CD4-positive, alpha-beta T cell treated with Interferon alpha-2 for 1 hour (primary cell): ENCODE results near the gene TNS3.
"Not testable (repeated sequence)": the region's sequence is repeated elsewhere in the genome, so short reads cannot be mapped to it uniquely, and the experiment has no call there.

Source experiments
- DNase-seq, 2 donors: peaks; one replicate each; pipeline ENCODE4 v3.0.0-alpha.2; 2020 to 2022

The TNS3 gene

DNA sequence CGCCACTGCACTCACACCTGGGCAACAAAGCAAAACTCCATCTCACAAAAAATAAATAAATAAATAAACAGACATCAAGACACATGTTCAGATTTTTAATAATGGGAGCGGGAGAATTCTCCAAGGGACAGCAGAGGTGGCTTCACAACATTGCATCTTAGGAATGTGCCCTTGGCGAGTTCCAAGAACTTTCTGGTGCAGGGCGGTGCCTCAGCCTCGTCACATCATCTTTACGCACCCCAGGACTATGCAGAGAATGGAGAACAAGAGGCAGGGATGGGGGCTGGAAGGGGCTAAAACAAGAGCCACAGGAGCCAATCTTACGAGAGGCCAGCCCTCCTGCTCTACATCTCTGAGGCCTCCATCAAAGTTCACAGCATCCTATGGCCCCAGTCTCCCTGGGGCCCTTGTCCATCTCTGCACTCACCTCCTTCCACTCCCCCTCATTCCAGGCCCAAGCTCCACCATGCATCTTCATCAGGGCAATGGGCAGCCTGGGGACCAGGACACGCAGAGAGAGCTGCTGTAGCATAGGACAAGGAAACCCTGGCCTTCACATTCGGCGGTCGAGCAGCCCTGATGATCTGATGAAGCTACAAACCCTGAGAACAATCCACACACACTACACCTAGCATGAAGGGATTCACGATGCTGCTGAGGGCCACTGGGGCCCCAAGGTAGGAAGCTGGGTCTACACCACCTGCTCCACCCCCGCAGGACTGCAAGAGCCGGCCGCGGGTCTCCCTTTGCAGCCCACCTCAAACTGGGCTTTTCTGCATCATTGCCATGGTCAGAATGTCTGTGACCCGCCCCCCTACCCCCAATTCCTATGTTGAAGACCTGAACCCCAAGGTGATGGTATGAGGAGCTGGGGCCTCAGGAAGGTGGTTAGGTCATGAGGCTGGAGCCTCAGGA lies 22.3 kb downstream of the TNS3 start:
- DNase-seq, result no peak

DNA sequence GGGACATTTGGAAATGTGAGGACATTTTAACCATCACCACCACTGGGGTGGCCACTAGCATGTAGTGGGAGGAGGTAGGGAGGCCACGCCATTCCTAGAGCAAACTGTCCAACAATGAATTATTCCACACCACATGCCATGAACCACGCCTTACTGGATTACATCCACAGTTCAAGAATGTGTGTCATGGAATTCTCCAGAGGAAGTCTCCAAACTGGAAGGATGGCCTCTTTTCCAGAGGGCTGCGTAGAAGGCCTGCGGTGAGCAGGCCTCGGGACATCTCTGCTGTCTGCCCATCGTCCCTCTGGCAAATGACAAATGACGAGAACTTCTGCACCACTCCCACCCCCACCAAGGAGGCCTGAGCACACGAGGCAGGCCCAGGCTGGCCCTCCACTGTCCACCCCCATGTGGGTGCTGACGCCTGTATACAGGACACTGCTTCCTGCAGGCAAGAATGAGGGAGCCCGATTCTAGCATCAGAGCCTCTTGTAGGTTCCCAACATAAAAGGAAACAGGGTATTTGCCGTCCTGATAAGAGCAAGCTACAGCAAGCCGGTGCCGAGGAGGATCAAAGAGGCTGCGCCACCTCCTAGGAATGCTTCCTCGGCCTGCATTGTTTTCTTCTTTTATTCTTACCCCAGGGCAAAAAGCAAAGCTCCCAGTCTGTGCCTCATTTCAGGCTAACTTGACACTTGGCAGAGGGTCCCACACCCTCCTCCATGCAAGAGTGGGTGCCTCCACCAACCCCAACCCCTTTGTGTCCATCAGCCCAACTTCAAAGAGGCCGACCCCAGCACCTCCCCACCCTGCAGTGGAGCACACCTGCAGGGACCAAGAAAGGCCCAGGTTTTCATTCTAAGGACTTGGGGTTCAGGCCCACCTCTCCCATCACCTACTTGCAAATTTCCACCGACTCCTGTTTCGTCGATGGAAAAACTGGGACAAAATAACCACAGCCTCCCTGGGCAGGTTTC lies 23.9 kb downstream of the TNS3 start:
- no peak for DNase-seq

DNA sequence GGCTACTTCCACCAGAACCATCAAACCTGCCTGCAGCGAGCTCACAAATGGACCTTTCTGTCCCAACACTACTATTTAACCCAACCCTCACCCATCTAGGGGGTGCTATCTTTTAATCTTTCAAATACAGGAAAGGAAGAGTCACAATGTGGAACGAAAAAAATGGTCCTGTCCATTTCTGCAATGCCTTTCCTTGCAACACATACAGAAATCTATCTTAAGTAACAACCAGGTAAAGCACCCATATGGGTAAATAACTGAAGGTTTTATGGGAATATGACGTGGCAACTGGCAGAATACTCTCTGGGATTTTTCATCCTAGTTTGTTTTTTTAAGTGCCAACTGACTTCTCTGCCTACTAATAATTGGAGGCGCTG lies 24.6 kb downstream of the TNS3 start:
- no peak for DNase-seq

DNA sequence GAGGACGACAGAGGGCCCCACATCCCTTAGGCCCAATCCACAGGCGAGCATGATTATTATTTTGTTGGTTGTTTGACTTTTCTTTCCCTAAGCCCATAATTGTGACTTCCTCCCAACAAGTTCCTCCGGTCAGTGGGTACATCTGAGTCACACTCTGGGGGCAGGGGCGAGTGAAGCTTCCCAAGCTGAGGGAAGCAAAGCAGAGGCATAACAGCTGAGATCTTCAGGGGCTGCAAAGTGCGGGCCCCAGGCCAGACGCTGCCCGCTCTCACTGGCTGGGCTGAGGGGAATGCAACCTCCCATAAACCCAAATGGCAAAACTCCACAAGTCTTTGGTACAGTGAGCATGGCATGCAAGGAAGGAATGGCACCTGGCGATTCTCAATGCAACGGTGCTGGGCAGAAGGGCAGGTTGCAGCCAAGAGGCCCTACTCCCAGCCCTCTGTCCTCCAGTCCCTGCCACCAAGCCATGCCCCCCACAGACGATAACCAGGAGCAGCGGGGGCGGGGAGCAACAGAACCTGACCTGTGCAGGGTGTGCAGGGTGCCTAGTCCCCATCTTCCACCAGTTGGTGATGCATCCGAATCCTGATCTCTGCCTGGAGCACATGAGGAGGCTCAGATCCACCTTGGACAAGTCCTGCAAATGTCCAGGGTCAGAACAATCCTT lies 25.3 kb downstream of the TNS3 start:
- no peak for DNase-seq

DNA sequence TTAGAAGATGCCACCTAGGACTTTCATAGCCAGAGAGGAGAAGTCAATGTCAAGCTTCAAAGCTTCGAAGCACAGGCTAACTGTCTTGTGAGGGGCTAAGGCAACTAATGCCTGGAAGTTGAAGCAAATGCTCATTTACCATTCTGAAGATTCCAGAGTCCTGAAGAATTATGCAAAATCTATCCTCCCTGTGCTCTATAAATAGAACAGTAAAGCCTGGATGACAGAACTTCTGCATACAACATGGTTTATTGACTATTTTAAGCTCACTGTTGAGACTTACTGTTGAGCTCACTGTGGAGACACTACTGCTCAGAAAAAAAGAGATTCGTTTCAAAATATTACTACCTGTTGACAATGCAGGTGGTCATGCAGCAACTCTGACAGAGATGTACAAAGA lies 28.6 kb downstream of the TNS3 start:
- no peak for DNase-seq

DNA sequence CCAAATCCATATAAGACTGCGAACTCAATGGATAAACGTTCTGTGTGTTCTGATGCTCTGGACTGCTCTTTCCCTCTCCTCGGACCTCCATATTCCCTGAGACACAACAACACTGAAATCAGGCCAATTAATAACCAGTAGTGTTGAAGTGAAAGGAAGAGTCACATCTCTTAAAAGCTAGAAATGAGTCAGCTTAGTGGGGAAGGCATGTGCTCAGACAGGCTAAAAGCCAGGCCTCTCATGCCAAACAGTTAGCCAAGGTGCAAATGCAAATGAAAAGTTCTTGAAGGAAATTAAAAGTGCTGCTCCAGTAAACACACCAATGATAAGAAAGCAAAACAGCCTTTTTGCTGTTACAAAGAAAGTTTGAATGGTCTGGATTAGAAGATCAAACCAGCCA lies 29.3 kb downstream of the TNS3 start:
- DNase-seq, result no peak

DNA sequence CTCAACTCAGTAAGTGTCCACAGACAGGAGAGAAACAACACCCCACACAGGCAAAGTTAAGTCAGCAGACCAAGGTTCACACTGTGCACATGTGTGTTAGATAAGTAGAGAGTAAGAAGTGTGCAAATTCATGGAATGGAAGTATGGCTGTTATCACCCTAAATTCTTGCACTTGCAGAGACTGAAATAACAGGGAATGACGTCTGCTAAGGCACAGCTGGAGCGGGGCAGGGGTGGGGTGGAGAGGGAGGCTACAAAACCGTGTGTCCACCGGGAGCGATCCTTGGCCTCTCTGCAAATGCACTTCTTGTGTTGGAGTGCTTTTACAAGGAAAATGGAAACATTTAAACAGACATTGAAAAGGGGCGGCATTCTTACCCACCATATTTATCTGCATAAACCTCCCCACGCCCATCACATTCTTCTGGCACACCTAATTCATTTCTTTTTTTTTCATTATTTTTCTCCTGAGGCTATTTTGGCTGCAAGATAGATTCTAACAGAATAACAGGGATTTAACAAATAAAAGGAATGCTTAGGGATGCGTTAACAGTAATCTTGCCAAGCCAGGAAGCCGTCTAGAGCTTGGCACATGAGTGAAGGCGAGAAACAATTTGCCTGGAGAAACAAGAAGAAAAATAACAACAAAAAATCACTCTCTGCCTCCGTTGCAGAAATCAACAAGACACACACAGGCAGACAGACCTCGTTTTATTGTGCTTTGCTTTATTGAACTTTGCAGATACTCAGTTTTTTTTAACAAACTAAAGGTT lies 30.1 kb downstream of the TNS3 start:
- no peak for DNase-seq

DNA sequence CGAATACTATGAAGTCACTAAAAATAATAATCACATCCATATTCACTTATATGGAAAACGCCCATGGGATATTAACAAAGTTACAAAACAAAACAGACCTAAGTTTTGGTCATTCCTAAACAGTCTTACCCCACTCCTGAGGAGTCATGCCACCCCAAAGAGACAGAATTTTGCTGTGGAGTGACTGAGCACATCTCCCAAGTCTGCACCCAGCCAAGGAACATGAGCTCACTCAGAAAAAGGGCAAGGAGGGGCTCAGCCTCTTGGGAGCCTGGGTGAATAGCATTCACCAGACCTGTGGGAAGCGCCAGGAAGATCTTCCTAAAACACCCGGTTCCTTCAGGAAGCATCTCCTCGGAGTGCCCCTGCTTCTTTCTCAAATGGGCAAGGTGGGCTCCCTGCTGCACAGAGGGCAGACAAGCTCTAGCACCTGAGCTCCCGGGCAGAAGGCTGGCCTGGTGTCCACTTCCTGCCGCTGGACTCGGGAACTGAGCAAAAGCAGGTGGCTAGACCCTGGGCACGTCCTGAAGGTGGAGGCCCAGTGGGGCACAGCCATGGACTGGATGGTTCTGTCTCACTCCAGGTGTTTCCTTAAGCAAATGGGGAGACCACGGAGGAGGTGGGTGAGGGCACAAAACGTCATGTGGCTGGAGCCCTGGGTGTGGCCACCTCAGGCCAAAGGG lies 31.0 kb downstream of the TNS3 start:
- no peak for DNase-seq

DNA sequence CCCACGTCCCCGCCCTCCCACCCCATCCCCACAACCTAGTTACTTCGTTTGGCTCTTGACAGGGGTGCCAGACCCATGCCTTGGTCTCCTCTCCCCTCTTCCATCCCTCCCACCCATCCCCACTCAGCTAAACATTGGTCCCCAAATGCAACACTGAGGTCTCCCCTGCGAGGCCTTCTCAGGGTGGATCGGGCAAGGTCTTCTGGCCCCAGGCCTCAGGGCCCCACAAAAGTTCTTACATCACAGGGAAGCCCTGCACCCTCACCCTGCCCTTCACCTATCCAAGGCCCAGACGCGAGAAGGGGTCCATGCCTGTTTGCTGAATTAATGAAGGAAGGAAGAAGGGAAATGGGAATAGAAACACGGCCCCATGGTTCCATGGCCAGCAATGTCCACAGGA lies 32.0 kb downstream of the TNS3 start:
- DNase-seq, result no peak

DNA sequence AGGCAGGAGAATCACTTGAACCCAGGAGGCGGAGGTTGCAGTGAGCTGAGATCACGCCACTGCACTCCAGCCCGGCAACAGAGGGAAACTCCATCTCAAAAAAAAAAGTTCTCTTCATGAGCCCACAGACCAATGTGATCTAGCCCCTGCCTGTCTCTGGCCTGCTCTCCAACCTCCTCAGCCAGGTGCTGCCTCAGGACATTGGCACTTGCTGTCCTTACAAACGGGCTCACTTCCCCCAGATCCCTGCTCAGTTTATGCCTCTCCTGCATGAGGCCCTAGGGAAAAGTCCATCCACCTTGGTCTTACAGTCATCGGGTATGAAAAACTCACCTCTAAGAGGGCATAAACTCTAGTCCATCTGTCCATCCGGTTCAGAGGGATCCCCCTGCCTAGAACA lies 32.5 kb downstream of the TNS3 start:
- no peak for DNase-seq

DNA sequence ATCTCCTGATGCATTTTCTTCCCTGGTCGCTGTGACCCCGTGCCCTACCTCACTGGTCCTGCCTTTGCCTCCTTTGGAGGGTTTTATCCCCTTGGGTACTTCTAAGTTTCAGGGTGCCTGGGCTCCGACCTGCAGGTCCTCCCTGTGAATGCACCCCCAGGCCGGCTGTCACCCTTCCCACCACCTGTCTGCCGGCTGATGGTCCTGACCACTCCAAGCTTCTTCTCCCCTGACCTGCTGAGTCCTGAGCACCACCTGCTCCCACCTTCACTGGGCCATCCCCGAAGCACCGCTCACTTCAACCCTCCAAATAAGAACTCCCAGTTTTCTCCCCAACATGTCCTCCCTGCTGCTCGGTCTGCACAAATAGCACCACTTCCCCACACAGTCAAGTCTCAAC lies 33.4 kb downstream of the TNS3 start:
- no peak for DNase-seq

DNA sequence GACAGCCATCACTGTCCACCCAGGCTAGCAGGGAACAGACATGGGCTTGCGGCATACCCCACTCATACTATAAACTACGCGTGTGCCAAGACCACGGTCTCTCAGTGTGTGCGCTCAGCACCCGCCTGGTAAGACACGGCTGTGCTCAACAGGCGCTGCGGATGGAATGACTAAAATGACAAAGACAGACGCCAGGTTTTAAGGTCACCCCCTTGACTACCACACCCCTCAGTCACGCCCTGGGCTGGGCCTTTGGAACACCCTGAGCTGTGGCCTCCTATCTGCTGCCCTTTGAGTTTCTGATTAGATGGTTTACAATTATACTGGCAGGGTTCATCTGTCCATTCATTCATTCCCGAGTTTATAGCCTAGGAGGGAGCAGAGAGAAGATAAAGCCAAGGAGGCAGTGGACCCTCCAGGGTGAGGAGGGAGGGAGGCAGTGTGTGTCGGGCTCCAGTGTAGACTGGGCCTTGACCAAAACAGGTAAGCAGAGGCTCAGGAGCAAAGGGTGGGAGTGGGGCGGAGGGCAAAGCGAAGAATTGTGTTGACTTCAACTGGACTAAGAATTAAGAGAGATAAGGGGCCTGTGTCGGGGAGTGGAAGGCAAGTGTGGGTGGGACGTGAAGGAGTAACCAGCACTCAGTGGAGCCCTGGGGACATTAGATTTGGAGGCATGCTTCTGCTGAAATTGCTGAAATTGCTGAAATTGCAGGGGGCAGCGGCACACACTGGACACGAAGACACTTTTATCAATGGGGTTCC lies 35.0 kb downstream of the TNS3 start:
- no peak for DNase-seq

DNA sequence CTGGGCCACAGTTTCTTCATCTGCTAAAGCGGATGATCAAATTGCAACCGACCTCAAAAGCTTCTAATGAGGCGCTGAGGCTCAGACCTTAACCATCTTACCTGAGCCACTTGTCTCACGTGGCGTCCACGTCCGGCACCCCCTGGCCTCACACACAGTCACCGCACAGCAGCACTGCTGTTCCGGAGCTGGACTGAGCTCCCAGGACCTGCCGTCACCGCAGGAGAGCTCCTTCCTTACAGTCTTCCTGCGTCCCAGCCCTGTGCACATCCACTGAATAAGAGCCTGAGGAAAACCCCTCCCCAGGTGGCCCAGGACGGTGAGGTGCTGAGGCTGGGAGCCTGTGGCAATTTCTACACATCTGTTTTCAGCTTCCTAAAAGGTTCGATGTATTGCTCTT lies 35.7 kb downstream of the TNS3 start:
- no peak for DNase-seq

DNA sequence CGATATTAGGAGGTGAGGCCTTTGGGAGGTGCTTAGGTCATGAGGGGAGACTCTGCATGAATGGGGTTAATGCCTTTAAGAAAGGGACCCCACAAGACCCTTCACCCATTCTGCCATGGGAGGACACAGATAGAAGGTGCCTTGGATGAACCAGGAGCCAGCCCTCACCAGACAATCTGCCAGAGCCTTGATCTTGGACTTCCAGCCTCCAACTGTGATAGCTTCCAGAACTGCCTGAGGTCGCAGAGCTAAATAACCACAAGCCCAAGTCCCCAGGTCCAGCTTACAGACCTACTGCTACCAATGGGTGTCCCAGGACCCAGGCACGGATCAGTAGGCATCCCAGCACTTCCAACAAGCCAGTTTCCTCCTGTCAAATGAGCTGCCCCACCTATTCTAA lies 37.5 kb downstream of the TNS3 start:
- no peak for DNase-seq

DNA sequence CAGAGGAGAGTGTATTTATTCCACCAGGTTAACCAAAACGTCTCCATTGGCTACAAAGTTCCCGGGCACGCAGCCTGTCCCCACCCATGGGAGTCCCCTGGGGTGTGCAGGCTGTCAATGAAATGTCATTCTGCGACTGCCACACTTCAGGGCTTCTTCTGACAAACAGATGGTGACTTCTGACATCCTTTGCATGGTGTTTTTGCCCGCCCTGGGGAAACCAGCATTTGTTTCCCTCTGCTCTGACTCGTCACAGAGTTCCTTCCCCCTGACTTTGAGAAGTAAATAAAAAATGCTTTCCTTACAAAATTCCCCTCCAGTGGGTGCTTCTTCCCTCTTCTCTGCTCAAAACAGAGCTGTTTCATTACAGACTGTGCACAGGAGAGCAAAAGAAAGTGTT lies 38.2 kb downstream of the TNS3 start:
- no peak for DNase-seq

DNA sequence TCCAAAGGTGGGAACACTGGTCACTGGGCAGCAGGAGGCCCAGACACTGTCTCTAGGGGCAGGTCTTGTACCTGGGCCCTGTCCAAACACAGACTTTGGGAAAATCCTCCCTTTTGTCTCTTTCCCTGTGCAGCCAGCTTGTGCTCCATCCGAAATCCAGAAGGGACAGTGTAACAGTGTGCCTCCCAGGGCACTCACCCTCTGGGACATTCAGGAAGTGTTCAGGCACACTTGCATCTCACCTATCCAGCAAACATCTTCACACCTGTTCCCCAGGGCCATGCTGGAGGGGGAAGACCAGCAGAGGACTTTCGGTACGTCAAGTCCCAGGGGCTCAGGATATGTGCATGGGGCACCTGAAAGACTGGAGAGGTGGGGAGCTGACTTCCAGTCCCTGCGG lies 38.9 kb downstream of the TNS3 start:
- DNase-seq, result no peak

DNA sequence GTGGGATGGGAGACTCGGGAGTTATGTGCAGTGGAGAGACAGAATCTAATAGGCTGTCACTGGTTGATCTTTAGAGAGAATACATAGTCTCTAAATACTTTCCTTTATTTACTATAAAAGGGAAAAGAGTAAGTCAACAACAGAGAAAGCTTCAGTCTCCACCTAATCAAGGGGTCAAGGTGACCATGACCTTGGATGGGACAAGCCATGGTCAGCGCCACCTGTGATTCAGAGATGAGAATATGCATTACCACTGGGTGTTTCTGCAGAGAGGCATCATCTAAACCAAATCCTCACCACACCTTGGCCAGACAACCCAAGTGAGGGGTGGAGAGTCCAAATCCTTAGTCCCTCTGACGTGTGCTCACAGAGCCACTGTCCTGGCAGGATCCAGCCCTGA lies 39.9 kb downstream of the TNS3 start:
- DNase-seq, result no peak

DNA sequence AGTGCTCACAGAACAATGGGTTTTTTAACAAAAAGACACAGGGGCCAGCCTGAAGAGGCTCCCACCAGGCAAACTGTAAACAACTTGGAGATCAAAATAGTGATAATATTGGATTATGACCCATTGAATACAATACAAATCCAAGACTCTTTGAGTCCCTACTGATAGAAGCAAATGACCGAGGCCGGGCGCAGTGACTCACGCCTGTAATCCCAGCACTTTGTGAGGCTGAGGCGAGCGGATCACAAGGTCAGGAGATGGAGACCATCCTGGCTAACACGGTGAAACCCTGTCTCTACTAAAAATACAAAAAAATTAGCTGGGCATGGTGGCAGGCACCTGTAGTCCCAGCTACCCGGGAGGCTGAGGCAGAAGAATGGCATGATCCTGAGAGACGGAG lies 40.4 kb downstream of the TNS3 start:
- DNase-seq, result not testable (repeated sequence)

DNA sequence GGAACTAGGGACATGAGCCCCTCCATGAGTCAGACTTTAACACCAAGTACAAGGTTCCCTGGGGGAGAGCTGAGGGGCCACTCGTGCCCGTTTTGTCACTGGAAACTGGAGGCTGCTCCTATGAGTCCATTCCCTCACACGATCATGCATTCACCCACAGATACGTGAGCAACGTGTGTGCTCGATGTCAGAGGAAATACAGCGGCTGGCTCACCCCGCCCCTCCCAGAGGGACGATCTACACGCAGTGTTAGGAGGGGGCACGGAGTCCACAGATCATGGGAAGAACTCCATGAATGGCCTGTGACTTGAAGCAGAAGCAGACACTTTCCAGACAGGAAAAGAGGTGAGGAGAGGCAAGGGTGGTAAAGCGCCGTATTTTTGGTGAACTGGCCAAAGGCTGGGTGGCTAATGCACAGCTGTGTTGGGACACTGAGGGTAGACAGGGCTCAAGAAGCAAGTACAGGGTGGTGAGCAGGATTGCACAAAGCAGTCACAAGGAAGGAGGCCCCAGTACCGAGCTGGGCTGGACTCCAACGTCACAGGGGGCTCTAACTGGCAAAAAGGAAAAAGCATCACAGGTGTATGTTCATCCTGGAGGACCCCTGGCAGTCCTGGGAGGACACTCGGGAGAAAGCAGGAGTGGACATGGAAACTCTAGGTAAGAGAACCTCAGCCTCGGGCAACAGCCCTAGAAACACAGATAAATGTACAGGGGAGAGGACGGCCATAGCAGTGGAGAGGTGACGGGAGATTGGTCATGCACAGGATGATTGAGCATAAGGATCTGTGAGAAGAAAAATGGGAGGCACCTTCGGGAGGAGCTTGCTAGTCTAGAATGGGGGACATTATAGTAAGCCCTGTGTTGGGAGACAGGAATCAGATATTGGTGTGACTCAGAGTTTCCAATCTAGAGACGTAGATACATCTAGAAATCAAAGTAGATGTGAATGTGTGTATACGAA lies 41.2 kb downstream of the TNS3 start:
- DNase-seq, result no peak

DNA sequence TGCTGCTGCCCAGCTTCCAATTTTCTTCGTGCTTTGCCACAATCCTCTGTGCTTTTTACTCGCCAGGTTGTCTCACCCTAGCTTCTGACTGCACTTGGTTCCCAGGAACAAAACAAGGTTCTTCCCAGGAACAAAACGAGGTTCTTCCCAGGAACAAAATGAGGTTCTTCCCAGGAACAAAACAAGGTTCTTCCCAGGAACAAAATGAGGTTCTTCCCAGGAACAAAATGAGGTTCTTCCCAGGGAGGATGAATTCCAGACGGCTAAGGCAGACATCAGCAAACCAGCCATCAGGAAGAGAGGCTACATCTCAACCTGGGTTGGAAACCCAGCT lies 41.9 kb downstream of the TNS3 start:
- DNase-seq, result no peak
